SIG-M5 (cell line): ENCODE measurements around the gene CMIP.

Experiments
- DNase-seq: peaks from one replicate; lab custom pipeline; 2025; lab: John Stamatoyannopoulos, UW

The CMIP gene

GRCh38 chr16:81535679-81536360 lies 91.2 kb downstream of the CMIP start:
- no peak for DNase-seq

DNA sequence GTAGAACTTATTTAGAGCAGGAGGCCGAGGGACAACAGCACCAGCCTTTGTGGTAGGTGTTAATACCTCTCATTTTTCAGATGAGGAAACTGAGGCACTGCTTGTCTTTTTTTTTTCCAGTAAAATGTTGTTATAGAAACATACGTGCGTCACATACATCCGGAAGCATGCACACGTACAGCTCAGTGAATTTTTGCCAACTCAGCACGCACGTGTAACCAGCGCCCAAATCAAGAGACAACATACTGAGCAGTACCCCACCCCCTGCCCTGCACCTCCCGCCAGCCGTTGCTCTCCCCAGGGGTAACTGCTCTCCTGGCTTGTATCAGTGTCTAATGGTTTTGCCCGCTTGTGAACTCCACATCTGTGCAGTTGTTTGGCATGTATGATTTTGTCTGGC lies 92.0 kb downstream of the CMIP start:
- DNase-seq = no peak

GRCh38 chr16:81537721-81538561 lies 93.3 kb downstream of the CMIP start:
- no peak for DNase-seq

DNA sequence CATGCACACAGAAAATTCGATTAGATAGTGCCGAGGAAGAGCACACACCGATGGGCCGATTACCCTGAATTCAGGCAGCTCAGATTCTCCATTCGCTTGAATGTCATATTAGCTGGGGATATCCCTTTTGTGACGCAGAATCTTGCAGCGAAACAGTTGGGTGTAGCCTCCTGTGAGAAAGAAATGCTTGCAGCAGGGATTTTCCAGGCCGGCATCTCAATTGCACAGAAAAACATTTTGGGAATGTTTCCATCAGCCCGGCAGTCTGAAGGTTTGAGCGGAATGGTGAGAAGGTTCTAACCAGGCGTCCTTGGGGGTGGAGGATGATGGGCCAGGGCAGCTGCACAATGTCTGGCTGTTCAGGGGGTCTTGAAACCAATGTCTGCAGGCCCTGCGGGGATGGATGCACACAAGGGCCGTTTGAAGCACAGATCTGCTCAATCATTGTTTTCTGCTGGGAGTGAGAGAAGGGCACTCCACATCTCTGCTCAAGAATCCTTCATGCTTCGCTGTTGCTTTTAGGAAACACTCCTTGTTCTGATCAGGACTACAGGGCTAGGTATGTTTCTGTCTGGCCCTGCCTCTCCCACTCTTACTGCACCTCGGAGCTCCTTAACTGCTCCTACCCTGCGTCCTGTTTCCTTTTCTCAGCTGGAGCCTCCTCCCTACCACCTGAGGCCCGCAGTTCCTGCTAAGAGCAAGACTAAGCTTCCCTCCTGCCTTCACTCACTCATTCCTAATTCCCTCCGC lies 94.6 kb downstream of the CMIP start:
- DNase-seq = no peak

DNA sequence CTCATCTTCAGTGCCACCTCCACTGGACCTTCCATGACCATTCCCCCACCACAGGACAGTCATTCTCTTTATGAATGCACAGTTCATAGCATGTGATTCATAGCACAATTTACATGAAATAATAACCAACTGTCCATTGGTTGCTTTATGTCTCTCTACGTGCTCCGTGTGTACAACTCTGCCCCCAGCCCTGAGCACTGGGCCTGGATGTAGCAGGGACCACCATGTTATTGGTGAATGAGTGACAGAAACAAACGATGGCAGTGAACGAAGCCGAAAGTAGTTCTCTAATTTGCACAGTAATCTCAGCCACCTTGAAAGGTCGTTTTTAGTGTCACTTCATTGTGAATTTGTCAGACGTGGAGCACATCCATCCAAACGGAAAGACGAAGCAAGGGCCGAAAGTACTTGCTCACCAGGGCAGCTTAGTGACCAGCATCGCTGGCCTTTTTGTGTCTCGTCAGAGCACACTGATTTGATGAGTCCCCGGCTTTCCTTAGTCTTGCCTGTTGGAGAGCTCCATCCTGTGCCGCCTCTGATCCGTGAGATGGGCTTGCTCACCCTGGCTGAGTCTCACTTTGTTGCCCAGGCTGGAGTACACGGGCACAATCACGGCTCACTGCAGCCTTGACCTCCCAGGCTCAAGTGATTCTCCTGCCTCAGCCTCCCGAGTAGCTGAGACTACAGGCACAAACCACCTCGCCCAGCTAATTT lies 95.3 kb downstream of the CMIP start:
- no peak for DNase-seq

- no peak for DNase-seq
Measured at GRCh38 chr16:81541314-81541713, 96.7 kb downstream of the CMIP start.

- DNase-seq = no peak
Measured at GRCh38 chr16:81542609-81543570, 98.3 kb downstream of the CMIP start.

GRCh38 chr16:81543571-81543970 lies 99.0 kb downstream of the CMIP start:
- DNase-seq = no peak

DNA sequence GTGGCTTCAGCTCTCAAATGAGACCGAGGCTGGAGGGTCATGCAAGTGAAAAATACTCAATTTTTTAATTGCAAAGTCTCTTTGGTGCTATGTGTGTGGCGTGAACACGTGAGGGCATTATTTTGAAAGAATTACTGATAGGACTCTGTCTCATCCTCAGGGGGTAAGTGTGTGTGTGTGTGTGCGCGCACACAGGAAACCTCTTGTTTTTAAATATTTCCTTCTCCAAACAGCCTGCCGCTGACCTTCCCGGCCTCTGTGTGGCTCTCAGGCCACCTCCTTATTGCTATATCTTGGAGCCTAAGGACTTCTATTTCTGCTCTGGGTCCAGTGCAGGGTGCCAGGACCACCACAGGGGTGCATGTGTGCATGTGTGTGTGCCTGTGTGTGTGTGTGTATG lies 99.7 kb downstream of the CMIP start:
- no peak for DNase-seq

DNA sequence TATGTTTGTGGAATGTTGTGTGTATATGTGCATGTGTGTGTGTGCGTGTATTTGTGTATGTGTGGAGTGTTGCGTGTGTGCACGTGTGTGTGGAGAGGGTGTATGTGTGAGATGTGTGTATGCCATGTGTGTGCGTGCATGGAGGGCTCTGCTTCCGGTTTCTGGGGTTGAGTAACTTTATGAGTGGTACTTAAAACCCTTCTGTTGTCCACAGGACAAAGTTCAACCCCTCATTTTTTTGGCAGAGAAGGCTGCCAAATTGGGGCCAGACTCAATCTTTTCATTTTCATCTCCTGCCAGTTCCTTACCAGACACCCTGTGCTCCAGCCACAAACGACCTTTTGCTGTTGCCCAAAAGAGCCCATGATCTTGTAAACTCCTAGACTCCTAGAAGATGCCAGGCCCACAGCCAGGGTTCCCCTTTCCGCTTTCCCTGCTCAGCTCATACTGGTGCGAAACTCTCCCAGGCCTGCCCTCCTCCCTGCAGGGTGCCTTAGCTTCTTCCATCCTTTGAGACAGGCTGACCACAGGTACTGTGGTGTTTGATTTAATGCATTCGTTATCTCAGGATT lies 100.2 kb downstream of the CMIP start:
- no peak for DNase-seq

GRCh38 chr16:81545470-81546250 lies 101.1 kb downstream of the CMIP start:
- DNase-seq = no peak

DNA sequence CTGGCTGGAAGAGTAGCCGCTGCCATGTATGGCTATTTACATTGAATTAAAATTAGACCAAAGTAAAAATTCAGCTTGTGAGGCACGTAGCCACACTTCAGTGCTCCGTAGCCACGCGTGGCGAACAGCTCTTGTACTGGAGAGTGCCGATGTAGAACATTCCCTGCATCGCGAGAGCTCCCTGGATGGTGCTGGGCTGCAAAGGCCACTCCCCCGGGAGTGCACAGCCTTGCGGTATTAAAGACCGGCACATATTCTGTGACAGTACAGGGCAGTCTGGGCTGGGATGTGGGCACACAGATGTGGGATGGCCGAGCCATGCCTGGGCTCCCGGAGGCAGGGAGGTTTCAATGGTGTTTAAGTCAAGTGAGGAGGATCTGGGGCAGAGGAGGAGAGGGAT lies 102.2 kb downstream of the CMIP start:
- DNase-seq = no peak

DNA sequence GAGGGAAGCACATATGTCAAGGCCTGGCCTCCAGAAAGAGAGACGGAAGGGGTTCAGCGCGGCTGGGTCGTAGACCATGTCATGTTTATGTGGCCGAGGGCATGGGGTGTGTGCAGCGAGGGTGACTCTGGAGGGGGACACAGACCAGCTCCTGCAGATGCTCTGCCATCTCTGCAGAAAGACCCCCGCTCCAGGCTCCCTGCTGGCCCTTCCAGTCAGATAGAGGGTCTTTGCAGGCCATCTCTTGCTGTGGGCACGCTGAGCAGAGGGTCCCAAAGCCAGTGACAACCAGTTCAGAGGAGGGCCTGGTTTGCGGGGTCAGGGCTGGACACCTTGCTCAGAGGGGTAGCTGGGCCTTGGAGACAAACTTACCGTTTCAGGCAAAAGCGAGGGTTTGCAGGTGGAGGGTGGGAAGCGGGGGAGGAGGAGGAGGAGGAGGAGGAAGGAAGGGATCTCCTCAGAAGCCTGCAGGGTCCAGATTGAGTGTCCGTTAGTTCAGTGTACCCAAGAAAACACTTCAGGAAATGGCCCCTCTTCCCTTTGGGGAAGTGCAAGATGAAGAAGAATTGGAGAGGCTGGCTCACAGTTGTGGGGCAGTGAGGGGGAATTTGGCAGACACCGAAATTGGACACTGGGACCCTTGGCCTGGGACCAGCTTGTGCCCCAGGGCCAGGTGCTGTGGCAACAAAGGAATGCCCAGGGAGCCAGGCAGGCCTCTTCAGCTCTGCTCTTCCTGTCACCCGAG lies 102.8 kb downstream of the CMIP start:
- no peak for DNase-seq

DNA sequence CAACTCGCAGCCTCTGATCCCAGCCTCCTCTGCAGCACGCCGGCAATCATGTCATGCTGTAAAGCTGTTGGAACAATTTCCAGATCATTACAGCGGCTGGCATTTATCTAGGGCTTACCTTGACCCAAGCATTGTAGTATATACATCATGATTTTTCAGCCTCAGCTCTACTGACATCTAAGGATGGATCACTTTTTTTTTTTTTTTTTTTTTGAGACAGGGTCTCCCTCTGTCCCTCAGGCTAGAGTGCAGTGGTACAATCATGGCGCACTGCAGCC lies 103.3 kb downstream of the CMIP start:
- no peak for DNase-seq

DNA sequence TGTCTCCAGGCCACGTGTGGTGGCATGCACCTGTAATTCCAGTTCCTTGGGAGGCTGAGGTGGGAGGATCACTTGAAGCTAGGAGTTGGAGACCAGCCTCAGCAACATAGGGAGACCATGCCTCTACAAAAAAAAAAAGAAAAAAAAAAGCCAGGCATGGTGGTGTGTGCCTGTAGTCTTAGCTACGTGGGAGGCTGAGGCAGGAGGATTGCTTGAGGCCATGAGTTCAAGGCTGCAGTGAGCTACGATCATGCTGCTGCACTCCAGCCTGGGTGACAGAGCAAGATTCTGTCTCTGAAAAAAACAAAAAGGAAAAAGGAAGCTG lies 103.9 kb downstream of the CMIP start:
- no peak for DNase-seq

DNA sequence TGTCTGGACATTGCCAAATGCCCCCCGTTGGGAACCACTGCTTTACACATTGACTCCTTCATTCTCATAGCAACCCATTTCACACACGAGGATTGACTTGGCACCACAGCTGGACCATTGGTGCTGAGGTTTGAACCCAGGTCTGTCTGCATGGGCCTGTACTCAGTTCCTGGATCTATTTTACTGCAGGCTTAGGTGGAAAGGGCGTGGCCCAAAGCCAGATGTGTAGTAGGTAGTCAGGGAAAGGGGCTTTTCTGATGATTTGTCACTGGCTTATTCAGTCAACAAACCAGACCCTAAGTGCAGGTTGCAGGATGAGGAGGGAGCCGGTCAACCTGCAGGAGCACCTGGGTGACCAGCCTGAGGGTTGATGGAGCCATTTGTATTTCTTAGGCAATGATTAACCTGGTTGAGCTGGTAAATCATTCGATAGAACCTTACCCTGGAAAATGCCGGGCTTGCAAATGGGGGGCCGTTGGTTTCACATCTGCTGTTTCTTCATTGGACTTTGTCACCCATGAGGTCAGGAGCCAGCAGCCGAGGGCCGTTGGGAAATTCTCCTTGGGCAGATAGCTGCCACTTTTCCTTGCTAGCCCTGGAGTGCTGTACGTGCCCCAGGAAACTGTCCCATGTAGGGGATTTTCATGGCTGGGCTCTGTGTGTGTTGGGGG lies 104.4 kb downstream of the CMIP start:
- no peak for DNase-seq

- no peak for DNase-seq
Measured at GRCh38 chr16:81549547-81550431, 105.2 kb downstream of the CMIP start.

DNA sequence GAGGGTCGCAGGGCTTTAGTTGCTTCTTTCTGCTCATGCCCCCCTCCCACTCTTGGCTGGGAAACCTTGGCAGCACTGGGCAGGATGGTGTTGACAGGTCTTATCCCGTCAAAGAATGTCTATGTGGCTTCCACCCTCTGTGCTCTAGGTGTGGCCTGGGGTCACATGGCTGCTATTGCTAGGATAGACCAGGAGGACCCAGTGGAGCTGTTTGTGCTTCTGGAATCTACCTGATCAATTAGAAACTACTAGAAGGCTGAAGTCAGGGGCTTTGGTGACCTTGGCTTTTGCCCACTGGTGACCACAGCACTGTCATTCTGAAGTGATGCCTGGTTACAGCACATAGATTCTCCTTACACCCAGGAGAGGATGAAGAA lies 105.8 kb downstream of the CMIP start:
- DNase-seq = no peak
